Glomerular endothelial cell (primary cell): ENCODE measurements around the gene SGIP1. TPM values are rescaled to one million over a fixed set of nuclear protein-coding genes. Genes with fewer than 3 reads are reported as not detected.

Experiments used
- DNase-seq: peaks from one replicate; pipeline ENCODE4 v3.0.0-alpha.2; 2011; ENCODE audit warnings: low read depth, low spot score; ENCODE audit errors: extremely low read depth
- total RNA-seq: library from RNA; depleted of rRNA; stranded (reverse); fragments of >200 nt; gene quantifications from 2 replicates; pipeline ENCODE4 v1.2.3, GENCODE V29; 2015

Gene SGIP1
- total RNA-seq, 1 donor from 2014 or later = 39.5 TPM

GRCh38 chr1:66599899-66600737 lies 66.2 kb downstream of the SGIP1 start:
- DNase-seq = no peak

GRCh38 chr1:66605419-66605997 lies 71.6 kb downstream of the SGIP1 start:
- DNase-seq = no peak

GRCh38 chr1:66606362-66607065 lies 72.6 kb downstream of the SGIP1 start:
- no peak for DNase-seq

DNA sequence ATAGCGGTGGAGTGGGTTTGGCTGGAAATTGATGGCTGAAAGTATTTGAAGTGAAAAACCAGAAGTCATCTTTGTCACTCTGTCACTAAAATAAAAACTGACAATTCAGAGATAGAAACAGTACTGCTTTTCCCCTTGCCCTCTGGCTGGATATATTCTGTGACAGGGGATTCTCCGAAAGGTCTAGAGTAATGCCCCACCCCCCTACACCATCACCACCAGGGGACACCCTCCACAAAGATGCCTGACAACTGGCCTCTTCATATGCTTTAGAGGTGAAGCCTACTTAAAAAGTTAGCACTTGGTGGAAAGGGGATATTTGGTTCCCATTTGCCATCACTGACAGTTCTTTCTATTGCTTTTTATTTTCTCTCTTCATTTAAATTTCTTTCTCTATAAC lies 73.5 kb downstream of the SGIP1 start:
- DNase-seq = no peak

- no peak for DNase-seq
Observed at GRCh38 chr1:66613187-66613586, 79.2 kb downstream of the SGIP1 start.

DNA sequence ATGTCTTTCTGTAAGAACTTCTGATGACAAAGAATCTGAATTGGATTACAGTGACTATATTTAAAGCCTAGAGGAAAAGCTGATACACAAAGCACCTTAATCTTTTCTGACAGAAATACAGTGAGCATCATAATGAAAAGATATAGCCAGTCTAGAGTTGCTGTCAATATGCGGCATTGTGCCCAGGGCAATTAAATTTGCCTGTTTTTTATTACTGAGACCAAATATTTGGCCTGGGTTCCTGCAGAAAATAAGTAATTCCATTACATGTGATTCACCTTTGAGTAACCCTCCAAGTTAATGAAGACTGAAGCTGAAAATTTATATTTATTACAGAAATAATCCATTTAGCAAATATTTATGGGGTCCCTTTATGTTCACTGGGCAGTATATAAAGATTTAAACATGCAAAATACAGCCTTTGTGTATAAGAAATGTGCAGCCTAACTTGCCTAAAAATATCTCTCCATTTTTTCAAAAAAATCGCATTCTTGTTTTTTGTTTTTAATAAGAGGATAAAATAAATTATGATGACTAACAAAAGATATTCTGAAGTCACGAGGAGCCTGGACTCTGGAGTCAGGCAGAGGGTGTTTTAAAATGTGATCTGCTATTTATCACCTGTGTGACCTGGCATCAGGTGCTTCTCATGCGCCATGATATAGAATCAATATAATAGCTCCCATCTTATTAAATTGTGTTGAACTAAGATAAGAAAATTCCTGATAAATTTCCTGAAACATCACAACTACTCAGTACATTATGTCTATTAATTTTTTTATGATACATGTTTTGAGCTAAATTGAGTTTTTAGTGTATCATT lies 83.6 kb downstream of the SGIP1 start:
- no peak for DNase-seq

DNA sequence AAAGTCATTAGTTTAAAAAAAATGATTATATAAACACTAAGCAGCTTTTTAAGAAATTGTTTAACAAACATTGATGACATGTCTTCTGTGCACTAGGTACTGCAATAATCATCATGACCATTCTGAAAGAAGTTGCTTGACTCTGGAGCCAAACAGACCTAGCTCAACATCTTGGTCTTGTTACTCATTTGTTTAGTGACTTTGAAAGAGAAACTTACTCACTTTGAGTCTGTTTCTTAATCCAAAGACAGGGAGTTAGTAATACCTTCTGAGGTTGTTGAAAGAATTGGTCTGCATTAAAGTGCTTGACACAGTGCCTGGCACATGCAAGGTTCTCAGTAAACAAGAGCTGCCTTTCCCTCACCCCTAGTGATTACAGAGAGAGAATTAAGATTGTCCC lies 84.4 kb downstream of the SGIP1 start:
- no peak for DNase-seq

DNA sequence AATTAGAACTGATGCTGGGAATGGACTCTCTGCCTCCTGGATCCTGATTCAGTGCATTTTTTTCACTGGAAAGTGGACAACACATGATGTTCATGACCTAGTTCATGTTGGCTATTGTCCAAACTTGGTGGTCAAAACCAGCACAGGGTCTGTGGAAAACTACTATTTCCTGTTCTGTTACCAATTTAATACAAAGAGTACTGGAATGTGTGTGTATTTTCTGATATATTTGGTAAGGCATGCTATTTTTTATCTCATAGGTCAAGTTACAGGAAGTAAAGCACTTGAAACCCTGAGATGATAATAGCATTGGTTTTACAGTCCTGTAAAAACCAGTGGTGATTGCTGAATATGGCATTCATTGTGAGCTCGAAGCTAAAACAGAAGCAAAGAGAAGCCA lies 89.9 kb downstream of the SGIP1 start:
- peak; percentile 88 for DNase-seq

DNA sequence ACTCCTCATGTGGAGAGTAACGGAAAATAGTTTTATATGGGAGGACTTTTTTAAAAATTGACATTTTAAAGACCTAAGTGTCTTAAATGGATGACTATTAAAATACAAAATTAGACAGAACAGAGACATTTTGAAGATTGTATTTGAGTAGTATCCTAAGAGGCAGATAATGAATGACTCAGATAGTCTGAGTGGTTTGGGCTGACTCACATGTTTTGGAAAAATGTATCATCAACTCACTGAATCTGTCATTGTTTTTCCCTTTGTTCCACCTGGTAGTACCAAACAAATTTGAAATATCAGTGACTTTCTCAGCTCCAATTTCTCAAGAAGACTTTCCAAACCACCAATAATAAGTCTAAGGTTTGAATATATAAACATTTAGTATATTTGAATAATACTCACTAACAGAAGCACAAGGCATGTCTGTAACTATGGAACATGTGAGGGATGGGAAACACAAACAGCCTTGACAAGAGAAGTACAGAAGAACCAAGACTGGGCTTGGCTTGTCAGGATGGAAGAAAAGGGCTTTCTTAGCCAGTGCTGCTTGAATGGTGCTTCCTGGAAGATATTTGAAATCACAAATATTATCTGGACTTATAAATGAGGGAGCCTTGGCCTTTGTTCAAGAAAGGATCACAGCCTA lies 90.6 kb downstream of the SGIP1 start:
- DNase-seq = no peak

- no peak for DNase-seq
Observed at GRCh38 chr1:66626261-66626660, 92.3 kb downstream of the SGIP1 start.

DNA sequence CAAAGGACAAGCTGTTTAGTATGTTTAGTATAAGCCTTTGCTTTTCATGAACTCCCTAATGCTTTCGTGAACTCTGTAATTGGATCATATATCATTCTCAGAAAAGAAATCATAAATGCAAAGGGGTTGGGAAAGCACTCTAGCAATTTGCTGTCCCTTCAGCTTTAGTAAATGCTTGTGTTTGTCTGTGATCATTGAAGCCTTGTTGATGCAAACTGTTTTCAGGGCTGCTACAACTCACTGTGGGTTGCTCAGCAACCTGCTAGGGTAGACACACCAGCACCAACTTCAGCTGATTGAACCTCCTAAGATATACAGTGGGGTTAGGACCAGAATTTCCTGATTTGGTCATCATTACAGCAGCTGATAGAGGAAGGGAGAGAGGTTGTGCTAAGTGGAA lies 95.0 kb downstream of the SGIP1 start:
- DNase-seq = no peak

- no peak for DNase-seq
Observed at GRCh38 chr1:66633159-66633558, 99.2 kb downstream of the SGIP1 start.

DNA sequence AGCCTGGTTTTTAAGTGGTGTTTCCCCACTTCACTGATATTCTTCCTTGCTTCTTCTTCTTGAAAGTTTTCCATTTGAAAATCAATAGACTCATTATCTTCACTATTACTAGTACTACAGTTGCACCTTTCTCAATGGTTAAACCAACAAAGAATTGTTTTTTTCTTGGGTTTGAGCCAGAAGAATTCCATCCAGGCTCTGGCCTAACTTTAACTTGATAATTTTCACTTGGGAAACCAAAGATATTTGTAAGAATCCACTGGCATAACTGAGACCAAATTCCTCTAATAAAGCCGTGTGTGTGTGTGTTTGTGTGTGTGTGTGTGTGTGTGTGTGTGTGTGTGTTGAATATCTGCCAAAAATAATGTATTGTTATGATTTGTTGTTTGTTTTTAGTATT lies 103.2 kb downstream of the SGIP1 start:
- DNase-seq = no peak

GRCh38 chr1:66641891-66642473 lies 108.0 kb downstream of the SGIP1 start:
- DNase-seq = no peak

GRCh38 chr1:66642992-66643391 lies 109.0 kb downstream of the SGIP1 start:
- DNase-seq = no peak

GRCh38 chr1:66644331-66644730 lies 110.4 kb downstream of the SGIP1 start:
- no peak for DNase-seq

DNA sequence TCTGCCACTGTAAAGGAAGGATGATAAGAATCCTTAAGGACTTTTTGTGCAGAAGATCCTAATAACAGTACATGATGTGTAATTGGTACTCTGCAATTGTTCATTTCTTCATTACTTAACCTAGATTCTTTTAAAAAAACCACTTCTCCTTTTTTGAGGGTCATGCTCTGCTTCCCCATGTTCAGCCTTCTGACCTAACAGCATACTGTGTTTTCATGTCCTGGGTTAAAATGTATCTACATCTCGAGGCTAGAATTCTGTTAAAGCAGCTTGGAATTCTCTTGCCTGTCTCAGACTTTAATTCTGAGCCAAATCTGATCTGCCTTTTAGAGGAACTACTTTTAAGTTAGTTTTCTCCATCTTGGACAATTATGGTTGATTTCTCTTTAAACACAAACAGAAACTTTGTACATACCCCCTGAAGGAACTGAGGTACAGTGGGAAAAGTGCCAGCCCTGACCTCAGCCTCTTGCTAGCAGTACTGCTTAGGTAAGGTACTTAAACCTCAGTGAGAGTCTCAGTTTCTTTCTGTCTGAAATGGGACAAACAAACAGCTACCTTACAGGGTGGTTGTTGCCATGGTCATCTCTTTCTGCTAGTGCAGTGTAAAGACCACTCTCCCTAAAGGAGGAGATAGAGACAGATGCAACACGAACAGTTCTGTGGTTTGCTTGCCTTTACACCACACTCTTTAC lies 115.1 kb downstream of the SGIP1 start:
- no peak for DNase-seq

GRCh38 chr1:66652556-66652955 lies 118.6 kb downstream of the SGIP1 start:
- DNase-seq = no peak

DNA sequence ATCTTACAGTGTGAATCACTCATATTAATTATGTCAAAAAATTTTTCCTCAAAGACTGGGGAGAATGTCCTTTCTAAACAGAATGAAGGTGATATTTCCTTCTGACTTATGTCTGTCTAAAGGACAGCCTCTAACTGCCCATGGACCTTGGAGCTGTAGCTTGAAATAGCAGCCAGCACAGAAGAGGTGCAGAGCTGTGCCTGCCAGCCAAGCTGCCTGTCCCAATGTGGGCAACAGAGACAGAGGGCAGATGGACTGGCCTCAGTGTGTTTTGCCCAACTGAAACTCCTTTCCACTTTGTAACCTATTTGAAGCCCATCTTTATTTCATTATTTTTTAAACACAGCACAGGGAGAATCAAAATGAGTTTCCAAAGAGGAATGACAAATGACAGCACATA lies 120.7 kb downstream of the SGIP1 start:
- DNase-seq = no peak

DNA sequence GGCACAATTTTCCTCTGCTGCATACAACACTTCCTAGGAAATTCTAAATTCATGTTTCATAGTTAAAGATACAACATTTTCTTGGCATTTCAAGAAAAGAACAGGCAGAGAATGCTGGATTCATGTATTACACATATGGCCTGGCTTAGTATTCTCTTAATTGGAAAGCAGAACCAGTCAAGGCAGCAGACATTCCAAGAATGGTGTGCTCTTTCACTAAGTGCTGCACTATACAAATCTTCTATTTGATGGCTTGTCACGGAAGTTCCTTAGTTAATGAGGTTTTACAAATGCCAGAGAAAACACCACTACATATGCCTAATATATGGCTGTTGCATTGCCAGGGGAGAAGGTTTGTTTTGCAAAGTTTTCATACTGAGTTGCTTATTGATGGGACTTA lies 137.5 kb downstream of the SGIP1 start:
- no peak for DNase-seq
